GM18526 (cell line): ENCODE measurements around the gene PRKG1.

Experiments used
- POLR2A ChIP-seq: IDR thresholded peaks from 3 replicates; pipeline ENCODE4 v1.6.1; 2011; ENCODE audit not compliant: insufficient read length; ENCODE audit errors: extremely low read depth

The PRKG1 gene

DNA sequence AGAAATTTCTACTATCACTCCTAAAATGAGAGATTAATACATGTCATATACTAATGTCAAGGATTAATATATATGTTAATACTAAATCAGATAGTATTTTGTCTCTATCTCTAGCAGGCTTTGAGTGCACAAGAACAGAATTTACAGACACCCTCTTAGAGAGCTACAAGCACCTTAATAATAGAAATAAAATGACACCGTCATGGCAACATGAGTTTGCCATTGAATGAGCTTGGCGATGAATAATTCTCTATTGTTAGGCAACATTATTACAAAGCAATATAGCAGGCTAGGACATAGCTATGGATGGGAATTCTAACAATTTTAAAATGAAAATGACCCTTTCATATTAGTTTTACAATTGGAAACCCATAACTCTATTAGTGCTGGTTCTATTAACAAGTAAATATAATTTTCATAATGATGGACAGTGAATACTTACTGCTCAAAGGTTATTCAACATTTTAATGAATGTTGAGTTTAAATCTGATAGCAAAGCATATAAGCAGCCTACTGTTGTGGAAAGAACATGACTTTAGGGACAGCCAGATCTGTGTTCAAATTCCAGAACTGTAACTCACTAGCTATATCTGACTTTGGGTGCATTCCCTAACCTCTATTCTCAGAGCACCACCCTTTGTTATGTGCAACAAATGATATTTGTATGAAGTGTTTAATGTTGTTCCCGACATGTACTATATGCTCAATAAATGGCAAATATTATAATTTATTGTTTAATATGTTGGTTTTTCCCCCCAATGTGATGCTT is 1055.3 kb downstream of the PRKG1 start:
- no peak for TF ChIP-seq POLR2A

DNA sequence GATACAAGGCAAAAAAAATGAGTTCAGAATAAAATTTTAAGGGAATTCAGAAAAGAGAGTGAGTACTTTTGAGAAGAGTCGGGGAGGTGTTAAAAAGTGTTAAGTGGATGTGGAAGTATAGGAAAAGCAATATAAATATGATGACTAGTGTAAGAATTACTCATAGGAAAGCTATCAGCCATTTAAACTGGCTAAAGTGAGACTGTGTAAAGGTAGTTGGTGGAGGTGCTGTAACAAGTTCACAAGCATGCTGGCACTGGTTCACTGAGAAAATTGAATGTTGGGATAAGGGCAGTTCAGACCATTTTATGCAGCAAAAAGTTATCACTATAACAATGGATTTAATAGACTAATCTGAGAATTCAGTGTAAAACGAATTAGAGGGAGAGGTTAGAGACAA is 1060.8 kb downstream of the PRKG1 start:
- TF ChIP-seq POLR2A: no peak

DNA sequence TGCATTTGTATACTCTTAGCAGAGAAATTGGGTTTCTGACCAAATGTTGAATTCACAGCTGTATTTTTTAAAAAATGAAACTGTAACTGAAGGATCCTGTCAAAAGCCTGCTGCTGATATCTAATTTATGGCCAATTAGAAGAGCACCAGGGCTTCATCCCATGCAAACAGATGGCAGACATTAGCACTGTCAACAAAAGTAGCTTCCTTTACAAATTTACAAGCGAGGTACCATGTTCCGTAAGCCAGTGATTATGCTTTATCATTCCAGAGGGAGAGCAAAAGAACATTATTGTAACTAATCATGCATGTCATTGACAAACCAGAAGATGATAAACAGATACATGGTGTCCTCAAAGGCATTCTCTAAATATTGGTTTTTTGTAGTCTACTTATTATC is 1062.6 kb downstream of the PRKG1 start:
- TF ChIP-seq POLR2A: no peak

DNA sequence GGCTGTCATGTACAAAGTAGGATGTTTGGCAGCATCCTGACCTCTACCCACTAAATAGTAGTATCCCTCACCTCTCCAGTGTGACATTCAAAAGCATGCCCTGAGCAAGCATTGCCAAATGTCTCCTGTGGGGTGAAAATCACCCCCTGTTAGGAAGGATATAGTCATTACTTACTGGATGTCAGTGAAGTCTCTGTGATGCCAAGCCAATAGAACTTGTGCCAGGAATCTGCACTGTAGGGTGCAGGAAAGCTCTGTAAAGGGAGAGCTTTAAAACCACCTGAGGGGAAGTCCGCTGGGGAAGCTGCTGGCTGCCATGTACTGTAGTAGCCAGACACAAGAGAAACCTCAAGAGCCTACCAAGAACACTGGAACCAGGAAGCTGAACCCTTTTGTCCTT is 1069.1 kb downstream of the PRKG1 start:
- TF ChIP-seq POLR2A: no peak

DNA sequence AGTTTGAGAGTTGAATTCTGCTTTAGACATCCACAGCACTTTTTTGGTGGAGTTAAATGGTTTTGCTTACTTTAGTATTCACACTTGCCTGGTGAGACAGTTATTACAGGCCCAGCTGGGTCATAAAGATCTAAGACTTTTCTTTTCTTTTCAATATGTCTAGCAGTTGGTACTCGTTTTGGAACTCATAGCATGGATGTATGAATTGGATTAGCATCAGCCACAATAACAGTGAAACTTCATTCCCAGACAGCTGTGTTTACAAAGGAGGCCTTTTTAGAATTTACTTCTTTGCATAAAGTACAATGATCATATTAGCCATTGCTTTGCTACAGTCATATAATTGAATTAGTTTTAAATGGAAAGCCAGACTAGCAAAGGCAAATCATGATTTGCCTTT is 1071.3 kb downstream of the PRKG1 start:
- TF ChIP-seq POLR2A: no peak

DNA sequence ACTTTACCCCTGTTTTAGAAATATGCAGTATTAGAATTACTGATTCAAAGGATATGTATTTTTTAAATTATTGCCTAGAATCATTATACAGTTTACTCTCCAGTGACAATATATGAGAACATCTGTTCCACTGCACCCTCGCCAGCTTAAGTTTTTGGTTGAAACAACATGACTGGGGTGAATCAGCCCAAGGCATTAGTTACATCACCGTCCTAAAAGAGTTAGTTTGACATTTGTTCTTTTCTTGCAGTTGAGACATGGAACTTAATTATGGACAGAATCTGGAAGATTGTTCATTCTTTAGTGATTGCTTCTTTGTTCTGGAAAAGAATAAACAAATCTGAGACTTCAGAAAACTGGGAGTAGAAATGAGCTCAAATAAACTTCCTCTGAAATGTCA is 1072.5 kb downstream of the PRKG1 start:
- TF ChIP-seq POLR2A: no peak

DNA sequence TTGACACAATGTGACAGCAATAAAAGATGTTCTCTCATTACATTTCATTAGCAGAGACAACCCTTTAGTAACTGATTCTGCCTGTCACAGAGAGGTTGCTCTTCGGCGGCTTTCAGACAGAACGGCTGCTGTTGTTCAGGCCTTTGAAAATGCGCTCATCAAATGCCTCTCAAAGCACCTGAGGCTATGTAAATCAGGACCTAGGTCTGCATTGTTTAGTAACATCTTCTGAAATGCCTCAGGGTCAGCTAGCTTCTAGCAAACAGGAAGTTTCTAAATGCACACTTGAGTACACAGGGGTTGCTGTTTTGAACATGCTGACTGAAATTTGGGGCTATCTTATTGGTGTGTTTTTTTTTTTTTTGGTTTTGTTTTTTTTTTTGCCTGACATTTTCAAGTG is 1096.5 kb downstream of the PRKG1 start:
- TF ChIP-seq POLR2A: no peak

DNA sequence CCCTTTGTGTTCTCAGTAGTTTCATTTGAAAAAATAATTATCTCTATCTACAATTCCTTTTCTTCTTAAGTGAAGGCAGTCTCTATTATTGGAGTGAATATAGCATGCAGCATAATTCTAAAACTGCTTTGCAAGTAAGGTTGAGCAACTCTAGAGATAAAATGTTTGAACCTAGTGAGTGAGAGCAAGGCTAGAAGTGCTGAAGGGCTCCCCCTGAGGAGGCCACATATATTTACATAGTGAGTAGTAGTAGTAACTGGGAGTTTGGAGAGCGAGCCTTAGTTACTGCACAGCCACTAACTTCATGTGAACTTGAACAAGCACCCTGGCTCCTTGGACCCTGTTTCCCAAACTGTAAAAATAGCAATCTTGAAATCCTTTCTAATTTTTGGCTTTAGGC is 1098.3 kb downstream of the PRKG1 start:
- TF ChIP-seq POLR2A: no peak

DNA sequence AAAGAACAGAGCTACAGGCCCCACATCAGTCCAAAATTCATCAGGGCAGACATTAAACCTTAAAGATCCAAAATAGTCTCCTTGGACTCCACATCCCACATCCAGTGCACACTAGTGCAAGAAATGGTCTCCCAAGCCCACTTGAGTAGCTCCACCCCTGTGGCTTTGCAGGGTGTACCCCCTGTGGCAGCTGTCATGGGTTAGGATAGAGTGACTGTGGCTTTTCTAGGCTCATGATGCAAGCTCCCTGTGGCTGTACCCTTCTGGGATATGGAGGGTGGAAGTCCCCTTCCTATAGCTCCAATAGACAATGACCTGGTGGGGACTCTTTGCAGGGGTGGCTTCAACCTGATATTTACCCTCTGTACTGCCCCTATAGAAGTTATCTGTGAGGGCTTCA is 1111.0 kb downstream of the PRKG1 start:
- no peak for TF ChIP-seq POLR2A

DNA sequence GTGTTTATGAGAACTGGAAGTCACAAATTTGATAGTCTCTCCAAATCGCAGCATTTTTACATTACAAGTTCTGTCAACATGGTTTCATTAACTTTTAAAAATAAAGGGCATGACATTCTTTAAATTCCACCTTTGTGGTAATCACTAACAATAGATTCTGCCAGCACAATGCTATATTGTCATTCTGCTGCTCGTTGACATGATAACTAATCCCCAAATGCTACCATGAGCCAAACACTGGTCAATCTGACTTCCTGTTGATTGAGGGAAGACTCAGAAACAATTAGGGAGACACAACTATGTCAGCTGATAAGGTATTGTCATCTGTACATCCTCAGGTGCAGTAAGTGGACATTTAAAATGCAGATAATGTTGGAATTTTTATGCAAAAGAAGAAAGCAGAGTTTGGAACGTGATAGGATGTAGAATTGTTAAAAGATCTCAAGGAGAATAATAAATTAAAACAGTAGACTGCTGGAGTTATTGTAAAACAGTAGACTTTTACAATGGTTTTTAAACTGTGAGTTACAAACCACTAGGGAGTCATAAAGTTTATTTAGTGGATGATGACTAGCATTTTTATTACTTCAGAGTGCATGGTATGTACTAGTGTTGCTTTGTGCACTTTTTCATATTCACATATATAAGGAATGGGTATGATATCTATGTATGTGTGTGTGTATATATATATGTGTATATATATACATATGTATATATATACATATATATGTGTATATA is 1113.4 kb downstream of the PRKG1 start:
- no peak for TF ChIP-seq POLR2A

DNA sequence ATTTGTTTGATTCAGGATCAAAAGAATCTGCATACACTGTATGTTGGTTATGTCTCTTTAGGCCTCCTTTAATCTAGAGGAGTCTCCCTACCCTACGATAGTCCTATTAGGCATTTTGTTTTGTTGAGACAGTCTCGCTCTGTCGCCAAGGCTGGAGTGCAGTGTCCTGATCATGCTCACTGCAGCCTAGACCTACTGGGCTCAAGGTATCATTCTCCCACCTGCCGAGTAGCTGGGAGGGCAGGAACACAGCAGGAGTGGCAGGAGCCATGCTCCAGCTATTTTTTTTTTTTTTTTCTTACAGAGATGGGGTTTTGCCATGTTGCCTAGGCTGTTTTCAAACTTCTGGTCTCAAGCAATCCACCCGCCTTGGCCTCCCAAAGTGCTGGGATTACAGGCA is 1116.8 kb downstream of the PRKG1 start:
- TF ChIP-seq POLR2A: no peak

DNA sequence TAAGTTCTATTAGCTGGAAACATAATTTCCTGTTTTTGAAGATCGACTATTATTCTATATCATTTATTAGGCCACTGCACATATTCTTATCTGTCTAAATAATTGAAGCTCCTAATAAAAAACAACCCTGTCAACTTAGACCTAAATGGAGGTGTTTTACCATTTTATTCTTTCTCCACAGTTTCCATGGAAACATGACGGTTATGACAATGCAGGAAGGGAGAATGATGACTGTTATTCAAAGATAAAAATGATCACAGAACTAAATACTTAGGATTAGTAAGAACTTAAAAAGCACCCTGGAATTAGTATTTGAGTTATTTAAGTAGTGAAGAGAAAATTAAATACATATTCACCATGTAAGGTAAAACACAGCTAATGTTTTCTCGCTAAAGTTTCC is 1119.9 kb downstream of the PRKG1 start:
- TF ChIP-seq POLR2A: no peak

DNA sequence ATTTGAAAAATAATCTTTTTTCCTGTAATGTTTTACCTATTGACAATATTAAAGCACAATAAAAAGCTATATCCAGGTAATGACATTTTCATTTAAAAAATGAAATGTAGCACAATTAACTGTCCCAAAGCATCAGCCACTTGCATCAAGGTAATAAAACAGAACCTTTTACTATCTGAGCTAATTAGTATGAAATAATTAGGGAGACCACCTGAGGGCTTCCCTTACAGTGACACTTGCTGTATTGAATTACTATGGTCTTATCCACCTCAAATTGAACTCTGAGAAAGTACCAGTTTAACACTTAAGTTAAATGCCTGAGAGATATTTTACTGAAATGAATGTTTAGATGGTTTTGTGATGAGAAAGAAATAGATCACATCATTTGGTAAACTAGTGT is 1120.4 kb downstream of the PRKG1 start:
- TF ChIP-seq POLR2A: no peak

DNA sequence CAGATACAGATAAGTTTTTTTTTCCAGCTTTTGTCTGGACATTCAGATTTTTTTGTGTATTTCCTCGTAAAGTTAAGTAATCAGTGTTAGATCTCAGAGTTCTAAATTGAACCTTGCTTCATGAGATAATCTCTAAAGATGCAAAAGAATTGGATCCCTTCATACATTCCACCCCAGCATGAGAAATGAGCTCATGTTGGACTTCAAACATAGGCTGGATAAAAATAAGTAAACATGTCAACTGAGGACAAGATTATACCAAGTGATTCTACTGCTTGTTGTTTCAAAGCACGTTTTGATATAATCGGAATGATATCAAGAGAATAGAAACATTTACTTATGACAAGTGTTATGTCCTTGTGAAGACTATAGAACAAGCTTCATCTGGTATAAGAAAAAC is 1122.8 kb downstream of the PRKG1 start:
- TF ChIP-seq POLR2A: no peak

DNA sequence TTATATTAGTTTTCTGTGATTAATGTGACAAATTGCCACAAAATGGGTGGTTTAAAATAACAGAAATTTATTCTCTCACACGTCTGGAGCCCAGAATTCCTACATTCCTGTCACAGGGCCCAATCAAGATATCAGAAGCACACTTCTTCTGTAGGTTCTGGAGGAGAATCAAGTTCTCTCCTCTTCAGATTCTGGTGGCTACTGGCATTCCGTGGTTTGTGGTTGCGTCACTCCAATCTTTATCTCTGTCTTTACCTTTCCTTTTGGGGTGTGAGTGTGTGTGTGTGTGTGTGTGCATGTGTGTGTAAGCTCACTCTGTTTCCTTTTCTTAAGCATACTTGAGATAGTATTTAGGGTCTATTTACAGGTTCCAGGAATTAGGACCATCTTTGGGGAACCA is 1124.3 kb downstream of the PRKG1 start:
- no peak for TF ChIP-seq POLR2A

DNA sequence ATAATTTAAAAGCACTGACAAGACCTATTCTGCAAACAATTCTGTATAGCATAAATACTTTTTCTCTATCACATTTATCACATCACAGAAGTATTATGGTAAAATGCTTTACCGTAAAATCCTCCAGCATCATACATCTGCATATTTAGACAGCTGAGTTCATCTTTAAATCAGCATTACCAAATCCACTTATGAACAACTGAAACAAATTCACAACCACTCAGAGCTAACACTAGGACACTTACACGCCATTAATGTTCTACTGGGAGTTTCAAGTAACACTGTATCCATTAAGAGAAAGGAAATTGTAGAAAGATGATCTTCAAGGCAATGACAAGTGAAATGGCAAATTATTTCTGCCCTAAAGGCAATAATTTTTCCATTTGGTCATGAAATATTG is 1134.1 kb downstream of the PRKG1 start:
- no peak for TF ChIP-seq POLR2A

DNA sequence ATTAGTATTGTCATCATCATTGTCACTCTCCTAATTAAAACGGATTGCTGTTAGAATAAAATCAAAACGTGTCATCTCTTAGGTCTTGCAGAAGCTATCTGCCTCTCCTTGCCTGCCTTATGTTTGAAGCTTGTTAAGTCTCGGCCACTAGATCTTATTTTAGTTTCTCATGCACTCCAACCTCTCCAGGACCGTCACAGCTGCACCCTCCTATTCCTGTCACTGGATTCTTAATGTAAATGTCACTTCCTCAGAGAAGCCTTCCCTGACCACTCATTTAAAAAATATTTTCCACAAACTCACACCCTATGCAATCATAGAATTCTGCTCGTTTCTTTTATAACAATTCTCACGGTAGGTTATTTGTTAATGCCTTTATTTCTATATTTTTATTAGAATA is 1135.9 kb downstream of the PRKG1 start:
- no peak for TF ChIP-seq POLR2A
